Measurements from ENCODE around the gene PCDHGA8.

- TF ChIP-seq CTCF (conservative IDR thresholded peaks at IDR 0.05 in 1 of 2, IDR thresholded peaks at IDR 0.05 in 1 of 2; ENCODE audit: low read depth in 1 of 2, low read length in 2 of 2) (no peak), EZH2 (IDR thresholded peaks at IDR 0.05; ENCODE audit: low read length, missing control alignments) (no peak)
Observed at GRCh38 chr5:141374627-141375026, 17.8 kb upstream of the PCDHGA8 start.
